Activated naive CD4-positive, alpha-beta T cell treated with anti-CD3 and anti-CD28 coated beads for 36 hours (primary cell): Measurements from ENCODE around the gene WWP2. TPM values are rescaled to one million over a fixed set of nuclear protein-coding genes. Genes with fewer than 3 reads are reported as not detected.

Experiments
- CTCF ChIA-PET: fragments of 350-600 bp; sonication (Branson Sonifier 250); formaldehyde crosslinking; loops from one replicate; lab custom pipeline; 2021; ENCODE audit warnings: antibody characterized with exemption; lab: Charles Lee
- DNase-seq: peaks from one replicate; pipeline ENCODE4 v3.0.0-alpha.2; 2020
- H3K27ac Mint-ChIP-seq: one replicate; pipeline ENCODE4 v1.8.0; 2021; ENCODE audit warnings: mild to moderate bottlenecking, mixed read lengths
- H3K27me3 Mint-ChIP-seq: one replicate; pipeline ENCODE4 v1.8.0; 2021; ENCODE audit warnings: low read depth, mixed read lengths
- H3K36me3 Mint-ChIP-seq: one replicate; pipeline ENCODE4 v1.8.0; 2021; ENCODE audit warnings: low read depth, mixed read lengths
- H3K4me1 Mint-ChIP-seq: one replicate; pipeline ENCODE4 v1.8.0; 2021; ENCODE audit warnings: low read depth, mixed read lengths
- H3K4me3 Mint-ChIP-seq: one replicate; pipeline ENCODE4 v1.8.0; 2021; ENCODE audit warnings: mild to moderate bottlenecking, moderate library complexity, mixed read lengths
- H3K9me3 Mint-ChIP-seq: one replicate; pipeline ENCODE4 v1.8.0; 2021; ENCODE audit warnings: mixed read lengths
- intact Hi-C: fragments of 100-400 bp; cut with micrococcal nuclease; formaldehyde crosslinking; loops from one replicate; pipeline ENCODE4 v1.15.1; 2023
- total RNA-seq, 2 experiments: library from RNA; stranded (reverse); gene quantifications; one replicate each; pipeline ENCODE4 v1.2.3, GENCODE V29; 2021

The WWP2 gene
- total RNA-seq, 2 experiments from 2014 or later = 27.7 to 32.3 TPM

GRCh38 chr16:69917739-69918138, 155.6 kb downstream of the WWP2 start:
- CTCF ChIA-PET = interaction anchor here (1.6 to 1.8 kb wide), 2 partner anchors 11 to 12 kb away, joined by 5 to 6 read pairs; no protein-coding TSS in a partner anchor
- no peaks in the 10 kb centered on the region for H3K4me1 Mint-ChIP-seq
- no peaks in the 10 kb centered on the region for H3K27me3 Mint-ChIP-seq
- H3K36me3 Mint-ChIP-seq = peaks cover 8% of the 10 kb centered on the region
- no peaks in the 10 kb centered on the region for H3K9me3 Mint-ChIP-seq
- no peak overlapping the region for H3K27ac Mint-ChIP-seq
- DNase-seq = no peak
- intact Hi-C loops = no loop called here
- no peak overlapping the region for H3K4me3 Mint-ChIP-seq

DNA sequence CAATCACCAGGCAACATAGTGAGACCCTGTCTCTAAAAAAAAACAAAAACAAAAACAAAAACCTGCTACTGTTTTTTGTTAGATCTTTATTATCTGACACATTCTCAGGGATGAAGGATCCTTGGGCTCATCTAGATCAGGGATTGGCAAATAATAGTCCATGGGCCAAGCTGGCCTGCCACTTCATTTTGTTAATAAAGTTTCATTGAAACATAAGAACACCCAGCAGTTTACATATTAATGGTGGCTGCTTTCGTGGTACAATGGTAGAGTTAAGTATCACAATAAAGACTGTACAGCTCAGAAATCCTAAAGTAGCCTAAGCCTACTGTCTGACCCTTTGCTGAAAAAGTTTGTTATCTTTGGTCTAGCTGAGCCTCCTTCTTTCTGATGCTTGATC, 156.1 kb downstream of the WWP2 start:
- H3K27ac Mint-ChIP-seq = no peak overlapping the region
- intact Hi-C loops = no loop called here
- H3K9me3 Mint-ChIP-seq = no peaks in the 10 kb centered on the region
- DNase-seq = no peak
- CTCF ChIA-PET = interaction anchor here (1.6 to 1.8 kb wide), 2 partner anchors 10 to 12 kb away, joined by 5 to 6 read pairs; no protein-coding TSS in a partner anchor
- H3K36me3 Mint-ChIP-seq = peaks cover 8% of the 10 kb centered on the region
- H3K4me1 Mint-ChIP-seq = no peaks in the 10 kb centered on the region
- H3K4me3 Mint-ChIP-seq = no peak overlapping the region
- no peaks in the 10 kb centered on the region for H3K27me3 Mint-ChIP-seq

DNA sequence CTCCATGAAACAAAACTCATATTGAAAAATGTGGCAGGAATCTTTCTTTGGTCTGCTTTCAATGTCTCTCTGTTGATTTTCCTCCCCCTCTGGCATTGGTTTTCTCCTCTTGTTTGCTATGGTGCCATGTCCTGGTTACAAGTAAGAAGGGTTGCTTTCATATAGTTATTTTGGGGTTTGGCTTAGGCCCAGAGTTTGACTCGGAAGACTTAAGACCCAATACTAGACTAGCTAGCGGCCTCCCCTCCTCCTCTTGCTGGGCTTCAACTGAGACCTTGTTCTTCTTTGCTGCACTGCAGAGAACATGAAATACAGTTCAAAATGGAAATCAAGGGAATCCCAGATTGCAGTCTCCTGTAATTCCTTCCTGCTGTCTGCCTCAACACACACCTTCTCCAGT, 159.0 kb downstream of the WWP2 start:
- CTCF ChIA-PET = interaction anchor here (0.6 to 1.8 kb wide), 2 partner anchors 9 to 10 kb away, joined by 4 to 7 read pairs; no protein-coding TSS in a partner anchor
- Mint-ChIP-seq H3K36me3 (peaks cover 8% of the 10 kb centered on the region), H3K4me3 (no peak overlapping the region), H3K4me1 (no peaks in the 10 kb centered on the region), H3K27me3 (no peaks in the 10 kb centered on the region), H3K9me3 (no peaks in the 10 kb centered on the region), H3K27ac (no peak overlapping the region)
- DNase-seq = no peak
- intact Hi-C loops = no loop called here

- no peak overlapping the region for H3K4me3 Mint-ChIP-seq
- no peaks in the 10 kb centered on the region for H3K9me3 Mint-ChIP-seq
- CTCF ChIA-PET = interaction anchor here (0.6 kb wide), 1 partner anchor 491 kb away, joined by 3 read pairs; no protein-coding TSS in a partner anchor
- no peaks in the 10 kb centered on the region for H3K4me1 Mint-ChIP-seq
- H3K36me3 Mint-ChIP-seq = peaks cover 8% of the 10 kb centered on the region
- H3K27me3 Mint-ChIP-seq = no peaks in the 10 kb centered on the region
- intact Hi-C loops = no loop called here
- no peak for DNase-seq
- H3K27ac Mint-ChIP-seq = no peak overlapping the region
Measured at GRCh38 chr16:69922200-69922599, 160.1 kb downstream of the WWP2 start.

DNA sequence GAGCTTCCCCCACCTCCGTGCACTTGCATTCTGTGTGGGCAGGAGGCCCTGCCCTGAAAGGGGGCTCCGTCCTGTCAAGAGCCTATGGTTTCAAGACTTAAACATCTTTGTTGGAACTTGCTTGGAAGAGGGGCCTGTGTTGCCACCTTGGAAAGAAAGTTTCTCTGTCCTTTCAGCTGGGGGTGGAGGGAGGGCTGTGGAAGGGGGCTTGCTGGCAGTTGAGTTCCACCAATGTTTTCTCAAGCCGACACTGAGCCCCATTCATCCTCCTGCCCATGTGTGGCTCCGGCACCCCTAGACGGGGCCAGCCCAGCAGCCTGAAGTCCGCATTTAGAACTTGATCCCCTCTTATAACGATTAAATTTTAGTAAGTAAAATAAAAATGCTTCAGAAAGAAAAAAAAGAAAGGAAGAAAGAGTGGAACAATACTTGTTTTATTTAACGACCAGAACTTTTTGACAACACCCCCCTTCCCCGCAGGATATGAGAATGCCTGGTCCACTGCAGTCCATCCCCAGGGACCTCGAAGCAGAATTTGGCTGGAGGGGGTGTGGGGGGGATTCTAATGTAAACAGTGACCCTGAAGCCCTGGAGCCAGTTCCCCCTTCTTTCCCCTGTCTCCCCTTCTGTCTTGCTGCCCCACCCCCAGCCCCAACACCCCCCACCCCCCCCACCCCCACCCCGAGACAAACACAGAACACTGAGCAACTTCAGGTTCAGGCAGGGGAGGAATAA, 162.1 kb downstream of the WWP2 start:
- no peak overlapping the region for H3K4me3 Mint-ChIP-seq
- H3K9me3 Mint-ChIP-seq = no peaks in the 10 kb centered on the region
- no peak overlapping the region for H3K27ac Mint-ChIP-seq
- H3K27me3 Mint-ChIP-seq = no peaks in the 10 kb centered on the region
- H3K36me3 Mint-ChIP-seq = no peaks in the 10 kb centered on the region
- intact Hi-C loops = no loop called here
- CTCF ChIA-PET = interaction anchor here (0.7 kb wide), 1 partner anchor 57 kb away, joined by 3 read pairs; no protein-coding TSS in a partner anchor
- H3K4me1 Mint-ChIP-seq = no peaks in the 10 kb centered on the region
- DNase-seq = no peak

- H3K27ac Mint-ChIP-seq = no peak overlapping the region
- H3K4me1 Mint-ChIP-seq = no peaks in the 10 kb centered on the region
- H3K9me3 Mint-ChIP-seq = no peaks in the 10 kb centered on the region
- no peak for DNase-seq
- intact Hi-C loops = no loop called here
- CTCF ChIA-PET = no interaction called here
- H3K4me3 Mint-ChIP-seq = no peak overlapping the region
- no peaks in the 10 kb centered on the region for H3K27me3 Mint-ChIP-seq
- no peaks in the 10 kb centered on the region for H3K36me3 Mint-ChIP-seq
Measured at GRCh38 chr16:69924777-69925191, 162.7 kb downstream of the WWP2 start.

GRCh38 chr16:69925311-69925710, 163.2 kb downstream of the WWP2 start:
- intact Hi-C loops = no loop called here
- DNase-seq = no peak
- H3K4me1 Mint-ChIP-seq = no peaks in the 10 kb centered on the region
- CTCF ChIA-PET = no interaction called here
- H3K27me3 Mint-ChIP-seq = no peaks in the 10 kb centered on the region
- H3K27ac Mint-ChIP-seq = peak overlapping the region; percentile 10
- H3K9me3 Mint-ChIP-seq = no peaks in the 10 kb centered on the region
- H3K36me3 Mint-ChIP-seq = no peaks in the 10 kb centered on the region
- H3K4me3 Mint-ChIP-seq = no peak overlapping the region

GRCh38 chr16:69926241-69926640, 164.1 kb downstream of the WWP2 start:
- no peak overlapping the region for H3K4me3 Mint-ChIP-seq
- no peaks in the 10 kb centered on the region for H3K9me3 Mint-ChIP-seq
- no peaks in the 10 kb centered on the region for H3K27me3 Mint-ChIP-seq
- intact Hi-C loops = no loop called here
- H3K4me1 Mint-ChIP-seq = no peaks in the 10 kb centered on the region
- CTCF ChIA-PET = interaction anchor here (0.6 to 1.0 kb wide), 2 partner anchors 20 to 620 kb away, joined by 3 to 5 read pairs; no protein-coding TSS in a partner anchor
- H3K36me3 Mint-ChIP-seq = no peaks in the 10 kb centered on the region
- no peak overlapping the region for H3K27ac Mint-ChIP-seq
- no peak for DNase-seq

GRCh38 chr16:69927056-69927757, 165.1 kb downstream of the WWP2 start:
- H3K27me3 Mint-ChIP-seq = no peaks in the 10 kb centered on the region
- CTCF ChIA-PET = interaction anchor here (1.0 to 1.4 kb wide), 2 partner anchors 21 to 135 kb away, joined by 3 to 4 read pairs; no protein-coding TSS in a partner anchor
- no peaks in the 10 kb centered on the region for H3K9me3 Mint-ChIP-seq
- intact Hi-C loops = no loop called here
- DNase-seq = no peak
- no peaks in the 10 kb centered on the region for H3K4me1 Mint-ChIP-seq
- peaks cover 2% of the 10 kb centered on the region for H3K36me3 Mint-ChIP-seq
- H3K4me3 Mint-ChIP-seq = no peak overlapping the region
- no peak overlapping the region for H3K27ac Mint-ChIP-seq

DNA sequence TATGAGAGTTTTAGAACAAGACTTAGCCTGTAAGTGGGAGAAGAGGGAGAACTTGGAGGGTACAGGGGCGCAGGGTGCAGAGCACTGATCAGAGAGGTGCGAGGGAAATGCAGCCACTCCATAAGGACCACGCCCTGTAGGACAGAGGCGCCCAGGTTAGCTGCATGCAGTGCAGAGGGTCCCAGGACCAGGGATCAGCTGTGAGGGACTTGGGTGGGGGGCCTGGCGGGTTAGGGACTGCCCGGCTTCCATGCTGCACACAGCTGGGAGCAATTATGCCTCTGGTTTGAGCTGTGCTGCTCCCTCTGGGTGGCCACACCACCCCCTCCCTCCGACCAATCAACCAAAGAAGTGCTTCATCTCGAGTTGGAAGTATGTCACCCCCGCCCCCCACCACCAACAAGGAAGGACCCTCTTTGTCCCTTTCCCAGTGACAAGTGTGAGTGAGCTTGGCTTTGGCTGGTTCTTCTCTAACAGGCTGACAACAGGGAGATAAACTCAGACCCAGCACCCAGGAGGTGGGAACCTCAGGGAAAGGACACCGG, 166.8 kb downstream of the WWP2 start:
- Mint-ChIP-seq H3K4me1 (no peaks in the 10 kb centered on the region), H3K4me3 (no peak overlapping the region), H3K9me3 (no peaks in the 10 kb centered on the region), H3K36me3 (peaks cover 4% of the 10 kb centered on the region), H3K27me3 (no peaks in the 10 kb centered on the region), H3K27ac (no peak overlapping the region)
- DNase-seq = no peak
- intact Hi-C loops = no loop called here
- CTCF ChIA-PET = interaction anchor here (1.0 to 3.7 kb wide), 7 partner anchors 9 to 137 kb away, joined by 3 to 19 read pairs (median 5); no protein-coding TSS in a partner anchor

GRCh38 chr16:69929480-69929879, 167.3 kb downstream of the WWP2 start:
- CTCF ChIA-PET = interaction anchor here (0.6 to 3.7 kb wide), 17 partner anchors 10 to 267 kb away, joined by 3 to 22 read pairs (median 5); no protein-coding TSS in a partner anchor
- Mint-ChIP-seq H3K9me3 (no peaks in the 10 kb centered on the region), H3K4me1 (no peaks in the 10 kb centered on the region), H3K27ac (no peak overlapping the region), H3K4me3 (no peak overlapping the region), H3K36me3 (peaks cover 4% of the 10 kb centered on the region), H3K27me3 (no peaks in the 10 kb centered on the region)
- DNase-seq = no peak
- intact Hi-C loops = no loop called here
